A549 (cell line): ENCODE data around the gene MOB3C.

Experiments used
- CEBPB ChIP-seq, 2 experiments: fragments of >200 bp in 1 of 2; sonication (Bioruptor Twin) in 1 of 2; formaldehyde crosslinking in 1 of 2; IDR thresholded peaks; 2 replicates each; pipeline ENCODE4 v1.6.1; 2012 to 2016
- EP300 ChIP-seq, 2 experiments: fragments of >200 bp; sonication (Bioruptor Twin); formaldehyde crosslinking; IDR thresholded peaks; 2 replicates in 1 of 2; 3 replicates in 1 of 2; pipeline ENCODE4 v1.6.1; 2016 to 2017
- HDAC2 ChIP-seq: fragments of 200-600 bp; sonication (generic); IDR thresholded peaks from 2 replicates; pipeline ENCODE4 v1.6.1; 2016
- JUN ChIP-seq, 2 experiments: fragments of >200 bp; sonication (Bioruptor Twin); formaldehyde crosslinking; IDR thresholded peaks; 2 replicates in 1 of 2; 3 replicates in 1 of 2; pipeline ENCODE4 v1.6.1; 2016 to 2017
- PHF8 ChIP-seq: fragments of 200-600 bp; sonication (generic); IDR thresholded peaks from 2 replicates; pipeline ENCODE4 v1.6.1; 2016; ENCODE audit warnings: low read depth, mild to moderate bottlenecking, antibody characterized with exemption, moderate library complexity, borderline replicate concordance
- POLR2A ChIP-seq: IDR thresholded peaks from 2 replicates; pipeline ENCODE4 v1.6.1; 2012; ENCODE audit warnings: mild to moderate bottlenecking, low read length
- RAD21 ChIP-seq, 2 experiments: fragments of >200 bp in 1 of 2; sonication (Bioruptor Twin) in 1 of 2; formaldehyde crosslinking in 1 of 2; IDR thresholded peaks in 1 of 2; conservative IDR thresholded peaks in 1 of 2; 2 replicates in 1 of 2; 3 replicates in 1 of 2; pipeline ENCODE4 v1.6.1; 2012 to 2018; ENCODE audit warnings: inconsistent platforms in 1 of 2
- RCOR1 ChIP-seq: fragments of 150-350 bp; IDR thresholded peaks from 2 replicates; pipeline ENCODE4 v1.6.1; 2014; ENCODE audit warnings: antibody characterized with exemption, low read length, low read depth
- SMC3 ChIP-seq: fragments of >200 bp; sonication (Bioruptor Twin); formaldehyde crosslinking; IDR thresholded peaks from 3 replicates; pipeline ENCODE4 v1.6.1; 2018; ENCODE audit warnings: inconsistent platforms
- USF2 ChIP-seq: fragments of 450-650 bp; IDR thresholded peaks from 2 replicates; pipeline ENCODE4 v1.6.1; 2014; ENCODE audit warnings: antibody characterized with exemption
- TF ChIP-seq, protein P1 (sequence below): fragments of >200 bp; sonication (Bioruptor Twin); formaldehyde crosslinking; IDR thresholded peaks from 3 replicates; pipeline ENCODE4 v1.5.1; 2016
- TF ChIP-seq, protein P2 (sequence below): IDR thresholded peaks from 2 replicates; pipeline ENCODE4 v1.6.1; 2012
- TF ChIP-seq, protein P3 (sequence below): fragments of 150-350 bp; IDR thresholded peaks from 2 replicates; pipeline ENCODE4 v1.6.1; 2014; ENCODE audit warnings: low read depth, mild to moderate bottlenecking, low read length
- TF ChIP-seq, protein P4 (sequence below): fragments of 200-600 bp; sonication (generic); IDR thresholded peaks from 2 replicates; pipeline ENCODE4 v1.6.1; 2016; ENCODE audit warnings: antibody characterized with exemption, mild to moderate bottlenecking, moderate library complexity

DNA sequence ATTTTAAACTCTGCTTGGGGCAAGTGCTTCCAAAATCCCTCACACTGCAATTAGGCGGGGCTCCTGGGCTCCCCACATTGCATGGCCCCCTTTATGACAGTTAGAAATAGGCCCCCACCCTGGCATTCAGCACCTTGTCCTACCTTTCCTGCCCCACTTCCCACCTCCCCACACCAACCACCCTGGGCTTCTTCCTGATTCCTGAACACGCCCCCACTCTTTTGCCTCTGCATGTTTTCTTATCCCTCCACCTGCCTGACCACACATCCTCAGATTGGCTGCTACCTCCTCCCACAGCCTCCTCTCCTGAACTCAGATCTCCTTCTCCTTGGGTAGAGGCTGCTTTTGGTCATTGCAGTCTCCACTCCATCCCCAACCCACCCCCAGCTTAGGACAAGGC lies 1.5 kb downstream of the MOB3C start:
- TF ChIP-seq EP300 (IDR thresholded peaks at IDR 0.05) (no peak), POLR2A (no peak), HDAC2 (no peak), RCOR1 (no peak), USF2 (no peak), PHF8 (no peak), CEBPB (IDR thresholded peaks at IDR 0.05) (no peak), JUN (IDR thresholded peaks at IDR 0.05) (no peak), RAD21 (conservative IDR thresholded peaks at IDR 0.05 in 1 of 2, IDR thresholded peaks at IDR 0.05 in 1 of 2) (no peak), SMC3 (no peak)
- TF ChIP-seq, protein P1, sequence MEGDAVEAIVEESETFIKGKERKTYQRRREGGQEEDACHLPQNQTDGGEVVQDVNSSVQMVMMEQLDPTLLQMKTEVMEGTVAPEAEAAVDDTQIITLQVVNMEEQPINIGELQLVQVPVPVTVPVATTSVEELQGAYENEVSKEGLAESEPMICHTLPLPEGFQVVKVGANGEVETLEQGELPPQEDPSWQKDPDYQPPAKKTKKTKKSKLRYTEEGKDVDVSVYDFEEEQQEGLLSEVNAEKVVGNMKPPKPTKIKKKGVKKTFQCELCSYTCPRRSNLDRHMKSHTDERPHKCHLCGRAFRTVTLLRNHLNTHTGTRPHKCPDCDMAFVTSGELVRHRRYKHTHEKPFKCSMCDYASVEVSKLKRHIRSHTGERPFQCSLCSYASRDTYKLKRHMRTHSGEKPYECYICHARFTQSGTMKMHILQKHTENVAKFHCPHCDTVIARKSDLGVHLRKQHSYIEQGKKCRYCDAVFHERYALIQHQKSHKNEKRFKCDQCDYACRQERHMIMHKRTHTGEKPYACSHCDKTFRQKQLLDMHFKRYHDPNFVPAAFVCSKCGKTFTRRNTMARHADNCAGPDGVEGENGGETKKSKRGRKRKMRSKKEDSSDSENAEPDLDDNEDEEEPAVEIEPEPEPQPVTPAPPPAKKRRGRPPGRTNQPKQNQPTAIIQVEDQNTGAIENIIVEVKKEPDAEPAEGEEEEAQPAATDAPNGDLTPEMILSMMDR: no peak
- TF ChIP-seq, protein P2, sequence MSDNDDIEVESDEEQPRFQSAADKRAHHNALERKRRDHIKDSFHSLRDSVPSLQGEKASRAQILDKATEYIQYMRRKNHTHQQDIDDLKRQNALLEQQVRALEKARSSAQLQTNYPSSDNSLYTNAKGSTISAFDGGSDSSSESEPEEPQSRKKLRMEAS: no peak
- TF ChIP-seq, protein P3, sequence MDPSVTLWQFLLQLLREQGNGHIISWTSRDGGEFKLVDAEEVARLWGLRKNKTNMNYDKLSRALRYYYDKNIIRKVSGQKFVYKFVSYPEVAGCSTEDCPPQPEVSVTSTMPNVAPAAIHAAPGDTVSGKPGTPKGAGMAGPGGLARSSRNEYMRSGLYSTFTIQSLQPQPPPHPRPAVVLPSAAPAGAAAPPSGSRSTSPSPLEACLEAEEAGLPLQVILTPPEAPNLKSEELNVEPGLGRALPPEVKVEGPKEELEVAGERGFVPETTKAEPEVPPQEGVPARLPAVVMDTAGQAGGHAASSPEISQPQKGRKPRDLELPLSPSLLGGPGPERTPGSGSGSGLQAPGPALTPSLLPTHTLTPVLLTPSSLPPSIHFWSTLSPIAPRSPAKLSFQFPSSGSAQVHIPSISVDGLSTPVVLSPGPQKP: no peak
- TF ChIP-seq, protein P4, sequence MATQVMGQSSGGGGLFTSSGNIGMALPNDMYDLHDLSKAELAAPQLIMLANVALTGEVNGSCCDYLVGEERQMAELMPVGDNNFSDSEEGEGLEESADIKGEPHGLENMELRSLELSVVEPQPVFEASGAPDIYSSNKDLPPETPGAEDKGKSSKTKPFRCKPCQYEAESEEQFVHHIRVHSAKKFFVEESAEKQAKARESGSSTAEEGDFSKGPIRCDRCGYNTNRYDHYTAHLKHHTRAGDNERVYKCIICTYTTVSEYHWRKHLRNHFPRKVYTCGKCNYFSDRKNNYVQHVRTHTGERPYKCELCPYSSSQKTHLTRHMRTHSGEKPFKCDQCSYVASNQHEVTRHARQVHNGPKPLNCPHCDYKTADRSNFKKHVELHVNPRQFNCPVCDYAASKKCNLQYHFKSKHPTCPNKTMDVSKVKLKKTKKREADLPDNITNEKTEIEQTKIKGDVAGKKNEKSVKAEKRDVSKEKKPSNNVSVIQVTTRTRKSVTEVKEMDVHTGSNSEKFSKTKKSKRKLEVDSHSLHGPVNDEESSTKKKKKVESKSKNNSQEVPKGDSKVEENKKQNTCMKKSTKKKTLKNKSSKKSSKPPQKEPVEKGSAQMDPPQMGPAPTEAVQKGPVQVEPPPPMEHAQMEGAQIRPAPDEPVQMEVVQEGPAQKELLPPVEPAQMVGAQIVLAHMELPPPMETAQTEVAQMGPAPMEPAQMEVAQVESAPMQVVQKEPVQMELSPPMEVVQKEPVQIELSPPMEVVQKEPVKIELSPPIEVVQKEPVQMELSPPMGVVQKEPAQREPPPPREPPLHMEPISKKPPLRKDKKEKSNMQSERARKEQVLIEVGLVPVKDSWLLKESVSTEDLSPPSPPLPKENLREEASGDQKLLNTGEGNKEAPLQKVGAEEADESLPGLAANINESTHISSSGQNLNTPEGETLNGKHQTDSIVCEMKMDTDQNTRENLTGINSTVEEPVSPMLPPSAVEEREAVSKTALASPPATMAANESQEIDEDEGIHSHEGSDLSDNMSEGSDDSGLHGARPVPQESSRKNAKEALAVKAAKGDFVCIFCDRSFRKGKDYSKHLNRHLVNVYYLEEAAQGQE: no peak
